Lower leg skin (tissue), 3 donors: ENCODE data around the gene HIP1R.

ENCODE experiments used
- CTCF ChIP-seq, 3 donors: fragments of 450-650 bp; IDR thresholded peaks; one replicate each; pipeline ENCODE4 v1.5.1; 2016; ENCODE audit warnings: antibody characterized with exemption in 3 of 3, mild to moderate bottlenecking in 3 of 3, moderate library complexity in 2 of 3
- POLR2A ChIP-seq, 2 donors: fragments of 450-650 bp; IDR thresholded peaks; one replicate each; pipeline ENCODE4 v1.6.1; 2016 to 2017; ENCODE audit warnings: antibody characterized with exemption in 2 of 2, mild to moderate bottlenecking in 1 of 2, moderate library complexity in 1 of 2

- TF ChIP-seq CTCF (IDR thresholded peaks at IDR 0.05) (no peak), POLR2A (IDR thresholded peaks at IDR 0.05) (no peak)
Observed at GRCh38 chr12:122834921-122835749, at the start of gene HIP1R.
